ENCODE data around the gene SAG.

DNA sequence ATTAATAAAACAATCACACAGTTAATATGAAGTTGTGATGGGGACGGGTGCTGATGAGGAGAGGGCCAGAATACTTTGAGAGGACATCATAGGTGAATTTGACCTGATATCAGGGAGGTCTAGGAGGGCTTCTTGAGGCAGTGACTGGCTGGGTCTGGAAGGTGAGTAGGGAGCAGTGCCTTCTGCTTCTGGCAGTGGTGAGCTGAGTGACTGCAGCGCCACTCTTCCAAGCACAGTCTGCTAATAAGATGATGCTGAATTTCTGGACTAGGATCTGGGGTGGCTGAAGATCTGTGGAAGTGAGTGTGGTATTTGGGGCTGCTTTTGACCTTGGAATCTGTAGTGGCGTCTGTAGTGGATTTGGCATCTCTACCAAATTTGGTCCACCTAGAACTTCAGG lies 52.2 kb downstream of the SAG start:
- TF ChIP-seq FOXA1 (IDR thresholded peaks at IDR 0.05): no peak
- TF ChIP-seq JUND (IDR thresholded peaks at IDR 0.05): no peak
- TF ChIP-seq YY1 (IDR thresholded peaks at IDR 0.05): no peak
- TF ChIP-seq, protein P1, sequence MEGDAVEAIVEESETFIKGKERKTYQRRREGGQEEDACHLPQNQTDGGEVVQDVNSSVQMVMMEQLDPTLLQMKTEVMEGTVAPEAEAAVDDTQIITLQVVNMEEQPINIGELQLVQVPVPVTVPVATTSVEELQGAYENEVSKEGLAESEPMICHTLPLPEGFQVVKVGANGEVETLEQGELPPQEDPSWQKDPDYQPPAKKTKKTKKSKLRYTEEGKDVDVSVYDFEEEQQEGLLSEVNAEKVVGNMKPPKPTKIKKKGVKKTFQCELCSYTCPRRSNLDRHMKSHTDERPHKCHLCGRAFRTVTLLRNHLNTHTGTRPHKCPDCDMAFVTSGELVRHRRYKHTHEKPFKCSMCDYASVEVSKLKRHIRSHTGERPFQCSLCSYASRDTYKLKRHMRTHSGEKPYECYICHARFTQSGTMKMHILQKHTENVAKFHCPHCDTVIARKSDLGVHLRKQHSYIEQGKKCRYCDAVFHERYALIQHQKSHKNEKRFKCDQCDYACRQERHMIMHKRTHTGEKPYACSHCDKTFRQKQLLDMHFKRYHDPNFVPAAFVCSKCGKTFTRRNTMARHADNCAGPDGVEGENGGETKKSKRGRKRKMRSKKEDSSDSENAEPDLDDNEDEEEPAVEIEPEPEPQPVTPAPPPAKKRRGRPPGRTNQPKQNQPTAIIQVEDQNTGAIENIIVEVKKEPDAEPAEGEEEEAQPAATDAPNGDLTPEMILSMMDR (IDR thresholded peaks at IDR 0.05; ENCODE audit: low read depth, low read length, missing input control): no peak
- TF ChIP-seq EGR1 (IDR thresholded peaks at IDR 0.05; ENCODE audit: low read depth in 2 of 2): no peak
- no peak for TF ChIP-seq HNF4A (conservative IDR thresholded peaks at IDR 0.05)
- TF ChIP-seq TAF1 (conservative IDR thresholded peaks at IDR 0.05): no peak
- TF ChIP-seq RXRA (IDR thresholded peaks at IDR 0.05): no peak
- no peak for TF ChIP-seq RAD21 (IDR thresholded peaks at IDR 0.05)
- TF ChIP-seq, protein P2, sequence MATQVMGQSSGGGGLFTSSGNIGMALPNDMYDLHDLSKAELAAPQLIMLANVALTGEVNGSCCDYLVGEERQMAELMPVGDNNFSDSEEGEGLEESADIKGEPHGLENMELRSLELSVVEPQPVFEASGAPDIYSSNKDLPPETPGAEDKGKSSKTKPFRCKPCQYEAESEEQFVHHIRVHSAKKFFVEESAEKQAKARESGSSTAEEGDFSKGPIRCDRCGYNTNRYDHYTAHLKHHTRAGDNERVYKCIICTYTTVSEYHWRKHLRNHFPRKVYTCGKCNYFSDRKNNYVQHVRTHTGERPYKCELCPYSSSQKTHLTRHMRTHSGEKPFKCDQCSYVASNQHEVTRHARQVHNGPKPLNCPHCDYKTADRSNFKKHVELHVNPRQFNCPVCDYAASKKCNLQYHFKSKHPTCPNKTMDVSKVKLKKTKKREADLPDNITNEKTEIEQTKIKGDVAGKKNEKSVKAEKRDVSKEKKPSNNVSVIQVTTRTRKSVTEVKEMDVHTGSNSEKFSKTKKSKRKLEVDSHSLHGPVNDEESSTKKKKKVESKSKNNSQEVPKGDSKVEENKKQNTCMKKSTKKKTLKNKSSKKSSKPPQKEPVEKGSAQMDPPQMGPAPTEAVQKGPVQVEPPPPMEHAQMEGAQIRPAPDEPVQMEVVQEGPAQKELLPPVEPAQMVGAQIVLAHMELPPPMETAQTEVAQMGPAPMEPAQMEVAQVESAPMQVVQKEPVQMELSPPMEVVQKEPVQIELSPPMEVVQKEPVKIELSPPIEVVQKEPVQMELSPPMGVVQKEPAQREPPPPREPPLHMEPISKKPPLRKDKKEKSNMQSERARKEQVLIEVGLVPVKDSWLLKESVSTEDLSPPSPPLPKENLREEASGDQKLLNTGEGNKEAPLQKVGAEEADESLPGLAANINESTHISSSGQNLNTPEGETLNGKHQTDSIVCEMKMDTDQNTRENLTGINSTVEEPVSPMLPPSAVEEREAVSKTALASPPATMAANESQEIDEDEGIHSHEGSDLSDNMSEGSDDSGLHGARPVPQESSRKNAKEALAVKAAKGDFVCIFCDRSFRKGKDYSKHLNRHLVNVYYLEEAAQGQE (IDR thresholded peaks at IDR 0.05): no peak
- TF ChIP-seq SP1 (IDR thresholded peaks at IDR 0.05): no peak
- TF ChIP-seq GABPA (IDR thresholded peaks at IDR 0.05 in 1 of 2, conservative IDR thresholded peaks at IDR 0.05 in 1 of 2): no peak
- TF ChIP-seq MAX (IDR thresholded peaks at IDR 0.05): no peak
- TF ChIP-seq, protein P3, sequence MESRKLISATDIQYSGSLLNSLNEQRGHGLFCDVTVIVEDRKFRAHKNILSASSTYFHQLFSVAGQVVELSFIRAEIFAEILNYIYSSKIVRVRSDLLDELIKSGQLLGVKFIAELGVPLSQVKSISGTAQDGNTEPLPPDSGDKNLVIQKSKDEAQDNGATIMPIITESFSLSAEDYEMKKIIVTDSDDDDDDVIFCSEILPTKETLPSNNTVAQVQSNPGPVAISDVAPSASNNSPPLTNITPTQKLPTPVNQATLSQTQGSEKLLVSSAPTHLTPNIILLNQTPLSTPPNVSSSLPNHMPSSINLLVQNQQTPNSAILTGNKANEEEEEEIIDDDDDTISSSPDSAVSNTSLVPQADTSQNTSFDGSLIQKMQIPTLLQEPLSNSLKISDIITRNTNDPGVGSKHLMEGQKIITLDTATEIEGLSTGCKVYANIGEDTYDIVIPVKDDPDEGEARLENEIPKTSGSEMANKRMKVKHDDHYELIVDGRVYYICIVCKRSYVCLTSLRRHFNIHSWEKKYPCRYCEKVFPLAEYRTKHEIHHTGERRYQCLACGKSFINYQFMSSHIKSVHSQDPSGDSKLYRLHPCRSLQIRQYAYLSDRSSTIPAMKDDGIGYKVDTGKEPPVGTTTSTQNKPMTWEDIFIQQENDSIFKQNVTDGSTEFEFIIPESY (IDR thresholded peaks at IDR 0.05): no peak

All from liver (tissue), 3 donors.